ENCODE data around the gene CAMSAP2. TPM values are rescaled to one million over a fixed set of nuclear protein-coding genes. Genes with fewer than 3 reads are reported as not detected.

The CAMSAP2 gene
- total RNA-seq, 1 experiment from 2014 or later, result 25.0 TPM

GRCh38 chr1:200808846-200809245 is 70.2 kb downstream of the CAMSAP2 start:
- Histone ChIP-seq H2AFZ (ENCODE audit: low read depth, low read length, poor library complexity, severe bottlenecking) (no peak overlapping the region), H3K9ac (ENCODE audit: low read length) (no peak overlapping the region), H3K9me3 (ENCODE audit: control insufficient read depth in 1 of 2, insufficient read depth in 1 of 2, low read depth in 1 of 2, low read length in 2 of 2) (no peaks in the 10 kb centered on the region), H3K4me3 (replicated peaks in 1 of 2; ENCODE audit: low read depth in 1 of 2, low read length in 2 of 2) (no peak overlapping the region), H3K9me2 (ENCODE audit: insufficient read depth) (no peaks in the 10 kb centered on the region), H4K20me1 (ENCODE audit: insufficient read depth) (no peaks in the 10 kb centered on the region), H3K4me1 (ENCODE audit: control insufficient read depth in 1 of 2, insufficient read depth in 2 of 2, low read length in 2 of 2) (no peaks in the 10 kb centered on the region), H3K36me3 (ENCODE audit: control insufficient read depth in 1 of 2, insufficient read depth in 2 of 2, low read length in 2 of 2) (peaks cover 0 to 16% of the 10 kb centered on the region in 2 experiments; a peak in 2 of 4 replicates), H3K27me3 (ENCODE audit: insufficient read depth, low read length) (no peaks in the 10 kb centered on the region), H3K4me2 (ENCODE audit: low read length) (no peak overlapping the region), H3K79me2 (ENCODE audit: insufficient read depth, low read length) (peaks cover 26% of the 10 kb centered on the region), H3K27ac (ENCODE audit: low read depth, low read length) (no peak overlapping the region)
- DNase-seq (ENCODE audit: low read depth, low spot score) (no peak), ATAC-seq (no peak)
- ChIA-PET CTCF (no interaction called here), POLR2A (no interaction called here), RAD21 (ENCODE audit: low non-redundant PET in 1 of 2, low total read pairs in 2 of 2, uncharacterized antibody in 2 of 2, unreplicated experiment in 2 of 2) (no interaction called here)
- TF ChIP-seq RAD21 (IDR thresholded peaks at IDR 0.05; ENCODE audit: low read depth), result no peak
- no peak for TF ChIP-seq CEBPB (IDR thresholded peaks at IDR 0.05; ENCODE audit: low read depth)
- TF ChIP-seq SIN3A (IDR thresholded peaks at IDR 0.05; ENCODE audit: low read depth), result no peak
- TF ChIP-seq SRF (IDR thresholded peaks at IDR 0.05; ENCODE audit: low read depth), result no peak
- TF ChIP-seq POLR2AphosphoS5 (IDR thresholded peaks at IDR 0.05; ENCODE audit: low read depth, low read length), result no peak
- TF ChIP-seq EZH2phosphoT487 (IDR thresholded peaks at IDR 0.05; ENCODE audit: borderline replicate concordance), result no peak
- no peak for TF ChIP-seq MAX (IDR thresholded peaks at IDR 0.05)
- no peak for TF ChIP-seq ZFX (IDR thresholded peaks at IDR 0.05)
- no peak for TF ChIP-seq SP1 (IDR thresholded peaks at IDR 0.05; ENCODE audit: low read depth)
- TF ChIP-seq ZNF274 (IDR thresholded peaks at IDR 0.05; ENCODE audit: low read depth, low read length), result no peak
- no peak for TF ChIP-seq JUND (IDR thresholded peaks at IDR 0.05)
- intact Hi-C loops (cut with micrococcal nuclease), result no loop called here
- no TSS peak for BruUV-seq (replicated peaks)

GRCh38 chr1:200811704-200812103 is 73.0 kb downstream of the CAMSAP2 start:
- H3K9ac ChIP-seq (ENCODE audit: low read length), result no peak overlapping the region
- H3K9me3 ChIP-seq (ENCODE audit: control insufficient read depth in 1 of 2, insufficient read depth in 1 of 2, low read depth in 1 of 2, low read length in 2 of 2), result no peaks in the 10 kb centered on the region
- no peak overlapping the region for H2AFZ ChIP-seq (ENCODE audit: low read depth, low read length, poor library complexity, severe bottlenecking)
- BruUV-seq (replicated peaks), result no TSS peak
- POLR2A ChIA-PET, result no interaction called here
- DNase-seq (ENCODE audit: low read depth, low spot score) (no peak), ATAC-seq (no peak)
- H3K27ac ChIP-seq (ENCODE audit: low read depth, low read length), result no peak overlapping the region
- no peaks in the 10 kb centered on the region for H4K20me1 ChIP-seq (ENCODE audit: insufficient read depth)
- H3K4me2 ChIP-seq (ENCODE audit: low read length), result no peak overlapping the region
- H3K4me3 ChIP-seq (replicated peaks in 1 of 2; ENCODE audit: low read depth in 1 of 2, low read length in 2 of 2), result no peak overlapping the region
- CTCF ChIA-PET, result interaction anchor here (1.5 kb wide), 1 partner anchor 189 kb away, joined by 3 read pairs; no protein-coding TSS in a partner anchor
- RAD21 ChIA-PET (ENCODE audit: low non-redundant PET in 1 of 2, low total read pairs in 2 of 2, uncharacterized antibody in 2 of 2, unreplicated experiment in 2 of 2), result no interaction called here
- peaks cover 10% of the 10 kb centered on the region; the same call in 1 of the 2 replicates for H3K79me2 ChIP-seq (ENCODE audit: insufficient read depth, low read length)
- H3K27me3 ChIP-seq (ENCODE audit: insufficient read depth, low read length), result no peaks in the 10 kb centered on the region
- peaks cover 2 to 22% of the 10 kb centered on the region in 2 experiments; a peak in 3 of 4 replicates for H3K36me3 ChIP-seq (ENCODE audit: control insufficient read depth in 1 of 2, insufficient read depth in 2 of 2, low read length in 2 of 2)
- no peaks in the 10 kb centered on the region for H3K9me2 ChIP-seq (ENCODE audit: insufficient read depth)
- H3K4me1 ChIP-seq (ENCODE audit: control insufficient read depth in 1 of 2, insufficient read depth in 2 of 2, low read length in 2 of 2), result no peaks in the 10 kb centered on the region
- intact Hi-C loops (cut with micrococcal nuclease), result no loop called here
- TF ChIP-seq REST (IDR thresholded peaks at IDR 0.05; ENCODE audit: low read depth) (no peak), SIN3A (IDR thresholded peaks at IDR 0.05; ENCODE audit: low read depth) (no peak), CTCF (IDR thresholded peaks at IDR 0.05 in 2 of 3, conservative IDR thresholded peaks at IDR 0.05 in 1 of 3; ENCODE audit: borderline replicate concordance in 1 of 3, insufficient read depth in 1 of 3, low read depth in 2 of 3, low read length in 2 of 3) (no peak), TCF7L2 (IDR thresholded peaks at IDR 0.05; ENCODE audit: borderline replicate concordance, extremely low read depth, insufficient read depth, insufficient read length) (no peak), EGR1 (IDR thresholded peaks at IDR 0.05; ENCODE audit: low read depth) (no peak), ATF3 (IDR thresholded peaks at IDR 0.05) (no peak), ZNF274 (IDR thresholded peaks at IDR 0.05; ENCODE audit: low read depth, low read length) (no peak), MAX (IDR thresholded peaks at IDR 0.05) (no peak)
